ENCODE results near the gene SMARCC2. TPM values are rescaled to one million over a fixed set of nuclear protein-coding genes. Genes with fewer than 3 reads are reported as not detected.
A peak's percentile ranks its signal among the peaks of the same experiment; 100 is the strongest.

Gene SMARCC2
- total and polyA plus RNA-seq, 2 of the 13 experiments (the other 11 are each of a cell fraction or from before 2014, with no cell fraction given), result 21.3 to 24.1 TPM

DNA sequence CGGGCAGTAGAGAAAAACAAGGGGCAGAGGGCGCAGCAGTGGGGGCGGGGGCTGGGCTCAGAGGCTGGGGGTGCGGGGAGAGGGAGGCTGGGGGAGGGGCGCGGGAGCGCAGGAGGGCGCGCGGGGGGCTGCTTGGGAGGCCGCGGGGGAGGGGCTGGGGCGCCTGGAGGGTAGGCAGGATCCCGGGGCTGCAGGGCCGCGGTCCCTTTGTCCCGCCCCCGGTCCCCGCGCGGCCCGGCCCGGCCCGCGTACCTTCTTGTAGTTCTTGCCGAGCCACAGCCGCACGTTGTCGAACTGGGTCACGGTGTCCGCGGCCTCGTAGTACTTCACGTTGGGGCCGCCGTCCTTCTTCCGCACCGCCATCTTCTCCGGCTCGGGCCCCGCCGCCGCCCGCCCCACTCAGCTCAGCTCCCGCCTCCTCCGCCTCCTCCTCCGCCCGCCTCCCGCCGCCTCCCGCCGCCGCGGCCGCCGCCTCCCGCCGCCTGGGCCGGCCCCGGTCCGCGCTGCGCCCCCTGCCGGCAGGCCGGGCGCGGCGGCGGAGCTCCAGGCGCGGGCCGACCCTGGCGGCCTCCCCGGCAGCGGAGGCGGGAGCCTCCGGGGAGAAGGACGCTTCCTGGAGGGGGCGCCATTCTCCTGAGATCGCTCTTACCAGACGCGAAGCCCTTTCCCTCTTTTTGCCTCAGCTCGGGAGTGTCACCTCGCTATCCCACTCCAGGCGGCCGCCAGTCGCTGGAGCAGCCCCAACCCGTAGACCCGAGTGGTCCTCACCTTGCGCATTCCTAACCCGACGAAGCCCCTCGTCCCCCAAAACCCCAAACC, at the start of gene SMARCC2 (continued):
- TF ChIP-seq PHF8 (CRISPR knock-in tag; IDR thresholded peaks at IDR 0.05) (peak; percentile 16; the same call in 1 of the 2 replicates), ZNF280B (CRISPR knock-in tag; IDR thresholded peaks at IDR 0.05; ENCODE audit: borderline replicate concordance) (0 out of 2 replicates have a peak, but pooled peaks have one; percentile 26), SAP130 (CRISPR knock-in tag; IDR thresholded peaks at IDR 0.05; ENCODE audit: low read depth) (peak; percentile 52), RAD21 (CRISPR knock-in tag; IDR thresholded peaks at IDR 0.05) (peak; percentile 62), ARID4A (CRISPR knock-in tag; IDR thresholded peaks at IDR 0.05; ENCODE audit: borderline replicate concordance) (peak; percentile 57; the same call in 1 of the 2 replicates), TFDP2 (CRISPR knock-in tag; IDR thresholded peaks at IDR 0.05) (0 out of 2 replicates have a peak, but pooled peaks have one; percentile 10), ZKSCAN1 (IDR thresholded peaks at IDR 0.05; ENCODE audit: low read length) (peak; percentile 45; the same call in 1 of the 2 replicates), STAG1 (CRISPR knock-in tag; IDR thresholded peaks at IDR 0.05) (peak; percentile 51), ZFP91 (CRISPR knock-in tag; IDR thresholded peaks at IDR 0.05; ENCODE audit: borderline replicate concordance) (peak; percentile 13; the same call in 1 of the 2 replicates), ATM (IDR thresholded peaks at IDR 0.05; ENCODE audit: borderline replicate concordance) (no peak), ZNF282 (IDR thresholded peaks at IDR 0.05; ENCODE audit: partially characterized antibody) (no peak), NFIB (CRISPR knock-in tag; IDR thresholded peaks at IDR 0.05; ENCODE audit: borderline replicate concordance) (no peak), ZMYM3 (CRISPR knock-in tag; IDR thresholded peaks at IDR 0.05) (peak; percentile 59; the same call in 1 of the 2 replicates), ZNF160 (CRISPR knock-in tag; IDR thresholded peaks at IDR 0.05) (peak; percentile 56; the same call in 1 of the 2 replicates)
- TF ChIP-seq, protein P1, sequence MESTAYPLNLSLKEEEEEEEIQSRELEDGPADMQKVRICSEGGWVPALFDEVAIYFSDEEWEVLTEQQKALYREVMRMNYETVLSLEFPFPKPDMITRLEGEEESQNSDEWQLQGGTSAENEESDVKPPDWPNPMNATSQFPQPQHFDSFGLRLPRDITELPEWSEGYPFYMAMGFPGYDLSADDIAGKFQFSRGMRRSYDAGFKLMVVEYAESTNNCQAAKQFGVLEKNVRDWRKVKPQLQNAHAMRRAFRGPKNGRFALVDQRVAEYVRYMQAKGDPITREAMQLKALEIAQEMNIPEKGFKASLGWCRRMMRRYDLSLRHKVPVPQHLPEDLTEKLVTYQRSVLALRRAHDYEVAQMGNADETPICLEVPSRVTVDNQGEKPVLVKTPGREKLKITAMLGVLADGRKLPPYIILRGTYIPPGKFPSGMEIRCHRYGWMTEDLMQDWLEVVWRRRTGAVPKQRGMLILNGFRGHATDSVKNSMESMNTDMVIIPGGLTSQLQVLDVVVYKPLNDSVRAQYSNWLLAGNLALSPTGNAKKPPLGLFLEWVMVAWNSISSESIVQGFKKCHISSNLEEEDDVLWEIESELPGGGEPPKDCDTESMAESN (CRISPR knock-in tag; conservative IDR thresholded peaks at IDR 0.05), result no peak
- TF ChIP-seq, protein P2, sequence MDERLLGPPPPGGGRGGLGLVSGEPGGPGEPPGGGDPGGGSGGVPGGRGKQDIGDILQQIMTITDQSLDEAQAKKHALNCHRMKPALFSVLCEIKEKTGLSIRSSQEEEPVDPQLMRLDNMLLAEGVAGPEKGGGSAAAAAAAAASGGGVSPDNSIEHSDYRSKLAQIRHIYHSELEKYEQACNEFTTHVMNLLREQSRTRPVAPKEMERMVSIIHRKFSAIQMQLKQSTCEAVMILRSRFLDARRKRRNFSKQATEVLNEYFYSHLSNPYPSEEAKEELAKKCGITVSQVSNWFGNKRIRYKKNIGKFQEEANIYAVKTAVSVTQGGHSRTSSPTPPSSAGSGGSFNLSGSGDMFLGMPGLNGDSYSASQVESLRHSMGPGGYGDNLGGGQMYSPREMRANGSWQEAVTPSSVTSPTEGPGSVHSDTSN (CRISPR knock-in tag; IDR thresholded peaks at IDR 0.05), result no peak
